Prostate gland (tissue), 2 donors: ENCODE results near the gene SLC23A3. TPM values are rescaled to one million over a fixed set of nuclear protein-coding genes. Genes with fewer than 3 reads are reported as not detected.

Experiments
- DNase-seq: peaks from one replicate; pipeline ENCODE4 v3.0.0-alpha.2; 2019; ENCODE audit warnings: low spot score
- H3K27ac ChIP-seq, 2 donors: fragments of 200-600 bp; sonication (generic); 2 replicates each; pipeline ENCODE4 v1.5.1; 2017 to 2019
- H3K27me3 ChIP-seq: fragments of 200-600 bp; sonication (generic); replicated peaks from 2 replicates; pipeline ENCODE4 v1.5.1; 2019; ENCODE audit not compliant: insufficient read depth
- H3K36me3 ChIP-seq, 2 donors: fragments of 200-600 bp; sonication (generic); 1 replicate in 1 of 2; 2 replicates in 1 of 2; pipeline versions ENCODE4 v1.5.1 to v1.8.1; 2017 to 2019
- H3K4me1 ChIP-seq: fragments of 200-600 bp; sonication (generic); replicated peaks from 2 replicates; pipeline ENCODE4 v1.5.1; 2019
- H3K4me3 ChIP-seq, 2 donors: fragments of 200-600 bp; sonication (generic); 2 replicates each; pipeline ENCODE4 v1.5.1; 2017 to 2019
- H3K9me3 ChIP-seq: fragments of 200-600 bp; sonication (generic); 2 replicates; pipeline ENCODE4 v1.5.1; 2017
- CTCF ChIP-seq, 4 experiments: fragments of 200-600 bp in 2 of 4; fragments of 450-650 bp in 2 of 4; sonication (generic) in 2 of 4; IDR thresholded peaks; 1 replicate in 3 of 4; 2 replicates in 1 of 4; pipeline ENCODE4 v1.5.1; 2016 to 2019; ENCODE audit warnings: antibody characterized with exemption in 4 of 4, mild to moderate bottlenecking in 2 of 4, moderate library complexity in 2 of 4
- POLR2A ChIP-seq: fragments of 450-650 bp; IDR thresholded peaks from one replicate; pipeline ENCODE4 v1.6.1; 2016; ENCODE audit warnings: antibody characterized with exemption, mild to moderate bottlenecking
- POLR2AphosphoS5 ChIP-seq: sonication (generic); formaldehyde crosslinking; IDR thresholded peaks from one replicate; pipeline ENCODE4 v1.6.1; 2017; ENCODE audit warnings: antibody characterized with exemption
- WGBS: methylation state at CpG from one replicate; pipeline ENCODE4 v1.1.5; 2018; 5-methylcytosine and 5-hydroxymethylcytosine counted together
- intact Hi-C: fragments of 100-400 bp; cut with DNase I; formaldehyde crosslinking; loops from one replicate; pipeline ENCODE4 v1.14.2; 2022
- total RNA-seq, 2 donors: library from RNA; depleted of rRNA; stranded (reverse); fragments of >200 nt; gene quantifications; one replicate each; pipeline ENCODE4 v1.1.0, GENCODE V29; 2016

The SLC23A3 gene
- total RNA-seq, 2 donors from 2014 or later: 2.3 to 2.9 TPM

GRCh38 chr2:219119422-219120043 lies 50.3 kb downstream of the SLC23A3 start:
- Histone ChIP-seq H3K27me3 (no peaks in the 10 kb centered on the region), H3K4me1 (peaks cover 22% of the 10 kb centered on the region), H3K9me3 (no peaks in the 10 kb centered on the region), H3K36me3 (no peaks in the 10 kb centered on the region), H3K27ac (no peak overlapping the region), H3K4me3 (no peak overlapping the region)
- intact Hi-C loops: loop anchor here (5.0 kb wide), 1 partner anchor 62 kb away; no protein-coding TSS in a partner anchor
- WGBS: 46% methylated on average over 7 of the region's 7 CpGs
- TF ChIP-seq POLR2A (no peak), CTCF (IDR thresholded peaks at IDR 0.05) (peak; percentile 67 to 81 (median 77)), POLR2AphosphoS5 (peak; percentile 34)
- peak; percentile 70 for DNase-seq

- intact Hi-C loops: loop anchor here (5.0 kb wide), 1 partner anchor 61 kb away; no protein-coding TSS in a partner anchor
- Histone ChIP-seq H3K9me3 (no peaks in the 10 kb centered on the region), H3K36me3 (no peaks in the 10 kb centered on the region), H3K4me3 (no peak overlapping the region), H3K27me3 (no peaks in the 10 kb centered on the region), H3K4me1 (peaks cover 17% of the 10 kb centered on the region), H3K27ac (no peak overlapping the region)
- WGBS: 74% methylated on average over 12 of the region's 12 CpGs
- no peak for DNase-seq
- TF ChIP-seq POLR2AphosphoS5: no peak
- TF ChIP-seq POLR2A: no peak
- TF ChIP-seq CTCF (IDR thresholded peaks at IDR 0.05): no peak
Measured at GRCh38 chr2:219118504-219118903, 51.3 kb downstream of the SLC23A3 start.

GRCh38 chr2:219116776-219117646 lies 52.8 kb downstream of the SLC23A3 start:
- TF ChIP-seq POLR2A: no peak
- TF ChIP-seq CTCF (IDR thresholded peaks at IDR 0.05): peak in 1 of 4 experiments; percentile 11
- peak; percentile 22 for TF ChIP-seq POLR2AphosphoS5
- H3K9me3 ChIP-seq: no peaks in the 10 kb centered on the region
- no peak overlapping the region for H3K4me3 ChIP-seq
- H3K27ac ChIP-seq: peak overlapping the region; percentile 52 to 57
- DNase-seq: peak; percentile 46
- no peaks in the 10 kb centered on the region for H3K36me3 ChIP-seq
- intact Hi-C loops: loop anchor here (5.0 kb wide), 1 partner anchor 60 kb away; no protein-coding TSS in a partner anchor
- H3K27me3 ChIP-seq: no peaks in the 10 kb centered on the region
- H3K4me1 ChIP-seq: peaks cover 8% of the 10 kb centered on the region
- WGBS: 38% methylated on average over 8 of the region's 8 CpGs

GRCh38 chr2:219112651-219113338 lies 57.0 kb downstream of the SLC23A3 start:
- Histone ChIP-seq H3K36me3 (no peaks in the 10 kb centered on the region), H3K27ac (no peak overlapping the region), H3K4me1 (peaks cover 12% of the 10 kb centered on the region), H3K27me3 (no peaks in the 10 kb centered on the region), H3K9me3 (no peaks in the 10 kb centered on the region), H3K4me3 (no peak overlapping the region)
- WGBS: 64% methylated on average over 9 of the region's 9 CpGs
- no peak for DNase-seq
- TF ChIP-seq CTCF (IDR thresholded peaks at IDR 0.05) (no peak), POLR2AphosphoS5 (no peak), POLR2A (no peak)
- intact Hi-C loops: no loop called here
